Purkinje cell (primary cell): ENCODE data around the gene ZCCHC12. TPM values are rescaled to one million over a fixed set of nuclear protein-coding genes. Genes with fewer than 3 reads are reported as not detected.

Experiments used
- polyA plus RNA-seq: library from polyadenylated mRNA; unstranded; fragments of >200 nt; fragmentation: Nextera tagmentation; gene quantifications from 2 replicates; pipeline ENCODE4 v1.2.1, GENCODE V29; 2014

The ZCCHC12 gene
- polyA plus RNA-seq: 0.59 and 1.1 TPM in 2 replicates

GRCh38 chrX:118823263-118824172, at the start of gene ZCCHC12:
ZCCHC12 (plus strand) TSS chrX:118823824; CDS start chrX:118825245, 1,421 bp downstream.

Other genes with a start within 250 kb of the ZCCHC12 start
- 0.48 and 1.7 TPM in 2 replicates for gene IL13RA1, start 96.2 kb upstream of the ZCCHC12 start, polyA plus RNA-seq
- gene LONRF3, start 150.8 kb downstream of the ZCCHC12 start, polyA plus RNA-seq: 0.99 and 1.3 TPM in 2 replicates
- not detected in 2 replicates for gene CT47C1, start 249.2 kb downstream of the ZCCHC12 start, polyA plus RNA-seq